Measurements from ENCODE around the gene RPTOR.

Gene RPTOR

DNA sequence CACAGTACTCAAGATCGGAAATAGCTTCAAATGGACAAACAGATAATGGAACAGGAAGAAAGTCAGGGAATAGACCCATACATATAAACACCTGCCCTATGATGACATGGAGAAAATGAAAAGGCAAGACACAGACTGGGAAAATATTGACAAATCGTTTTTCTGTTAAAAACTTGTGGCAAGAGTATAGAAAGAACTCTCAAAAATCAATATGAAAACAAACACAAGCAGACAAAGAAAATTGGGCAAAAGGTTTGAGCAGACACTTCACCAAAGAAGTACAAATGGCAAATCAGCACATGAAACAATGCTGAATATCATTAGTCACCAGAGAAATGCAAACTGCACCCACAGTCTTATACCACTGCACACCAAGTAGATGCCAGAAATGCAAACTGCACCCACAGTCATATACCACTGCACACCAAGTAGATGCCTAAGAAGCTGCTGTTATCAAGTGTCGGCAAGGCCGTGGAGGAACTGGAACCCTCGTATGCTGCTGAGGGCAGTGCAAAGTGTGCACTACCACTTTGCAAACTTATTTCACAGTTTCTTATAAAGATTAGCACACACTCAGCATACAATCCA lies 323.5 kb downstream of the RPTOR start:
- Histone ChIP-seq H3K4me3 (ENCODE audit: low read depth, low read length, poor library complexity, severe bottlenecking) (no peak overlapping the region), H3K9me2 (ENCODE audit: low read depth, low read length) (no peaks in the 10 kb centered on the region), H4K20me1 (ENCODE audit: insufficient read depth, low read length) (no peaks in the 10 kb centered on the region), H3F3A (ENCODE audit: insufficient read depth, low read length) (no peaks in the 10 kb centered on the region; the same call in 1 of the 2 replicates), H3K79me2 (ENCODE audit: insufficient read depth, low read length) (no peaks in the 10 kb centered on the region), H3K9me3 (ENCODE audit: low read length) (no peaks in the 10 kb centered on the region), H3K27me3 (ENCODE audit: insufficient read depth, low read length) (no peaks in the 10 kb centered on the region), H3K9ac (ENCODE audit: low read length) (no peak overlapping the region), H3K27ac (ENCODE audit: low read depth, low read length, poor library complexity, severe bottlenecking) (no peak overlapping the region), H3K4me1 (ENCODE audit: insufficient read depth, low read length, severe bottlenecking) (no peaks in the 10 kb centered on the region), H2AFZ (ENCODE audit: low read length) (no peak overlapping the region), H3K36me3 (ENCODE audit: insufficient read depth, low read length) (peaks cover 71% of the 10 kb centered on the region), H3K4me2 (ENCODE audit: low read length) (no peak overlapping the region)
- TF ChIP-seq, protein P1, sequence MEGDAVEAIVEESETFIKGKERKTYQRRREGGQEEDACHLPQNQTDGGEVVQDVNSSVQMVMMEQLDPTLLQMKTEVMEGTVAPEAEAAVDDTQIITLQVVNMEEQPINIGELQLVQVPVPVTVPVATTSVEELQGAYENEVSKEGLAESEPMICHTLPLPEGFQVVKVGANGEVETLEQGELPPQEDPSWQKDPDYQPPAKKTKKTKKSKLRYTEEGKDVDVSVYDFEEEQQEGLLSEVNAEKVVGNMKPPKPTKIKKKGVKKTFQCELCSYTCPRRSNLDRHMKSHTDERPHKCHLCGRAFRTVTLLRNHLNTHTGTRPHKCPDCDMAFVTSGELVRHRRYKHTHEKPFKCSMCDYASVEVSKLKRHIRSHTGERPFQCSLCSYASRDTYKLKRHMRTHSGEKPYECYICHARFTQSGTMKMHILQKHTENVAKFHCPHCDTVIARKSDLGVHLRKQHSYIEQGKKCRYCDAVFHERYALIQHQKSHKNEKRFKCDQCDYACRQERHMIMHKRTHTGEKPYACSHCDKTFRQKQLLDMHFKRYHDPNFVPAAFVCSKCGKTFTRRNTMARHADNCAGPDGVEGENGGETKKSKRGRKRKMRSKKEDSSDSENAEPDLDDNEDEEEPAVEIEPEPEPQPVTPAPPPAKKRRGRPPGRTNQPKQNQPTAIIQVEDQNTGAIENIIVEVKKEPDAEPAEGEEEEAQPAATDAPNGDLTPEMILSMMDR (IDR thresholded peaks at IDR 0.05; ENCODE audit: low read length), result no peak
- no peak for TF ChIP-seq EZH2 (IDR thresholded peaks at IDR 0.05; ENCODE audit: borderline replicate concordance, low read length)

DNA sequence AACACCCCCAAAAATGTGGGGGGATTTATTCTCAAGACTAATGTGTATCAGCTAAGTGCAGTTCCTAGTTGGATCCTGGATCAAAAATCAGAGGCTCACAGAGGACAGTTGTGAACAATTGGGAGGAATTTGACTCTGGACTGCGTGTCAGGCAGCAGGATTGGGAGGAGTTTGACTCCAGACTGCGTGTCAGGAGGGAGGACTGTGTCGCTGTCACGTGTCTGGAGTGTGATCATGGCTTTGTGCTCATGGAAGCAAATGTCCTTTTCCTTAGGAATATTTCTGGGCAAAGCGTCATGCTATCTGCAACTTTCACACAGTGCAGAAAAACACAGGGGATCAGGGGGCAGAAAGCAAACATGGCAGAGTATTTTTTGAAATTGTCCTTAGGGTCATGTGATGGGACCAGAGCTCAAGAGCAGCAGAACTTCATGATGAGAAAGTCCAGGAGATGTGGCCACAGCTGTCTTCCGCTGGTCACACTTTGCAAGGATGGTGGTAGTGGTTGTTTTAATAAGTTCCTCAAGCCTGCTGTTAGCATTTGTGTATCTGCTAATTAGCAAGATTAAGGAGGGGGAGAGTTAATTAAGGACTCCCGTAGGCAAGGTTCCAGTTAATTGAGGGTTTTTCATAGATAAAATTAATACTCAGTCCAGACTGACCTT lies 325.0 kb downstream of the RPTOR start:
- Histone ChIP-seq H3K9me3 (ENCODE audit: low read length) (no peaks in the 10 kb centered on the region), H2AFZ (ENCODE audit: low read length) (no peak overlapping the region), H3K4me2 (ENCODE audit: low read length) (no peak overlapping the region), H3K79me2 (ENCODE audit: insufficient read depth, low read length) (no peaks in the 10 kb centered on the region), H3K4me3 (ENCODE audit: low read depth, low read length, poor library complexity, severe bottlenecking) (no peak overlapping the region), H3K36me3 (ENCODE audit: insufficient read depth, low read length) (peaks cover 72% of the 10 kb centered on the region), H3K9me2 (ENCODE audit: low read depth, low read length) (no peaks in the 10 kb centered on the region), H4K20me1 (ENCODE audit: insufficient read depth, low read length) (no peaks in the 10 kb centered on the region), H3F3A (ENCODE audit: insufficient read depth, low read length) (peaks cover 2% of the 10 kb centered on the region; the same call in 1 of the 2 replicates), H3K27ac (ENCODE audit: low read depth, low read length, poor library complexity, severe bottlenecking) (no peak overlapping the region), H3K9ac (ENCODE audit: low read length) (no peak overlapping the region), H3K4me1 (ENCODE audit: insufficient read depth, low read length, severe bottlenecking) (no peaks in the 10 kb centered on the region), H3K27me3 (ENCODE audit: insufficient read depth, low read length) (no peaks in the 10 kb centered on the region)
- TF ChIP-seq, protein P1 (IDR thresholded peaks at IDR 0.05; ENCODE audit: low read length), result no peak
- TF ChIP-seq EZH2 (IDR thresholded peaks at IDR 0.05; ENCODE audit: borderline replicate concordance, low read length), result no peak

DNA sequence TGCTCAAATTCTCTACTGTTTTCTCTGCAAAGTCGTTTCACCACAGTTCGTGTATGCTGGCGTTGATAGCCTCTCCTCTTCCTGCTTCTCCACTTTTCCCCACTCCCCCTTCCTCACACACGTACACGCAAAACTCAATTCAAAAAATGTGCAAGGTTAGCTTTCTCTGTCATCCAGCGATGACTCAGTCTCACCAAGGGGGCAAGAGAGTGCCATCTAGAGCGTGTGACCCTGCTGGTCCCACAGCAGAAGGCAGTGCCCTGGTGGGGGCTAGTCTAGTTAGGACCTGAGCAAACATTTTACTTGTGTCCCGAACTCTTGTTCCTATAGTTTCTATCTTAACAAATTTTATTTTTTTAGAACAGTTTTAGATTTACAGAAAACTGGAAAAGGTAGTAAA lies 325.8 kb downstream of the RPTOR start:
- no peaks in the 10 kb centered on the region for H3K79me2 ChIP-seq (ENCODE audit: insufficient read depth, low read length)
- H3K4me3 ChIP-seq (ENCODE audit: low read depth, low read length, poor library complexity, severe bottlenecking), result no peak overlapping the region
- no peak overlapping the region for H3K4me2 ChIP-seq (ENCODE audit: low read length)
- no peaks in the 10 kb centered on the region for H3K4me1 ChIP-seq (ENCODE audit: insufficient read depth, low read length, severe bottlenecking)
- H4K20me1 ChIP-seq (ENCODE audit: insufficient read depth, low read length), result no peaks in the 10 kb centered on the region
- H2AFZ ChIP-seq (ENCODE audit: low read length), result no peak overlapping the region
- H3K9ac ChIP-seq (ENCODE audit: low read length), result no peak overlapping the region
- no peaks in the 10 kb centered on the region for H3K27me3 ChIP-seq (ENCODE audit: insufficient read depth, low read length)
- H3F3A ChIP-seq (ENCODE audit: insufficient read depth, low read length), result peaks cover 4% of the 10 kb centered on the region; the same call in 1 of the 2 replicates
- peaks cover 73% of the 10 kb centered on the region for H3K36me3 ChIP-seq (ENCODE audit: insufficient read depth, low read length)
- no peaks in the 10 kb centered on the region for H3K9me2 ChIP-seq (ENCODE audit: low read depth, low read length)
- TF ChIP-seq EZH2 (IDR thresholded peaks at IDR 0.05; ENCODE audit: borderline replicate concordance, low read length), result no peak
- TF ChIP-seq, protein P1 (IDR thresholded peaks at IDR 0.05; ENCODE audit: low read length), result no peak
- H3K9me3 ChIP-seq (ENCODE audit: low read length), result no peaks in the 10 kb centered on the region
- no peak overlapping the region for H3K27ac ChIP-seq (ENCODE audit: low read depth, low read length, poor library complexity, severe bottlenecking)

Measured in OCI-LY1 (cell line).